Neuronal stem cell (in vitro differentiated cells): ENCODE data around the gene ING2.
A peak's percentile ranks its signal among the peaks of the same experiment; 100 is the strongest.

ENCODE experiments used
- DNase-seq: peaks from one replicate; pipeline ENCODE4 v3.0.0-alpha.2; 2013; ENCODE audit warnings: low spot score
- H2AFZ ChIP-seq: one replicate; pipeline ENCODE4 v1.6.1; 2013; ENCODE audit warnings: mild to moderate bottlenecking, low read length, inconsistent platforms
- H2AK5ac ChIP-seq: 2 replicates; pipeline ENCODE4 v1.6.1; 2013; ENCODE audit warnings: low read depth, mild to moderate bottlenecking, inconsistent platforms, low read length, moderate library complexity, mixed read lengths
- H2BK120ac ChIP-seq: 2 replicates; pipeline ENCODE4 v1.6.1; 2013; ENCODE audit warnings: low read depth, mild to moderate bottlenecking, inconsistent platforms, low read length, moderate library complexity, mixed read lengths
- H2BK12ac ChIP-seq: one replicate; pipeline ENCODE4 v1.6.1; 2013; ENCODE audit warnings: low read length, inconsistent platforms
- H2BK15ac ChIP-seq: 2 replicates; pipeline ENCODE4 v1.6.1; 2013; ENCODE audit warnings: mild to moderate bottlenecking, low read length, inconsistent platforms, mixed read lengths
- H2BK5ac ChIP-seq: one replicate; pipeline ENCODE4 v1.6.1; 2013; ENCODE audit warnings: inconsistent platforms, mild to moderate bottlenecking, low read length, moderate library complexity
- H3K14ac ChIP-seq: one replicate; pipeline ENCODE4 v1.6.1; 2013; ENCODE audit warnings: low read length, inconsistent platforms
- H3K18ac ChIP-seq: 2 replicates; pipeline ENCODE4 v1.6.1; 2013; ENCODE audit warnings: low read length, inconsistent platforms
- H3K23ac ChIP-seq: 2 replicates; pipeline ENCODE4 v1.6.1; 2013; ENCODE audit warnings: low read depth, mild to moderate bottlenecking, mixed read lengths, low read length, inconsistent platforms; ENCODE audit not compliant: poor library complexity
- H3K27ac ChIP-seq: replicated peaks from 3 replicates; pipeline ENCODE4 v1.5.1; 2013; ENCODE audit warnings: low read length, inconsistent platforms
- H3K27me3 ChIP-seq, 3 experiments: 2 replicates each; pipeline ENCODE4 v1.6.1; 2013; ENCODE audit warnings: low read length in 3 of 3, mild to moderate bottlenecking in 2 of 3, inconsistent platforms in 1 of 3, low read depth in 1 of 3, mixed read lengths in 1 of 3, moderate library complexity in 1 of 3; ENCODE audit not compliant: control insufficient read depth in 3 of 3, insufficient read depth in 3 of 3
- H3K36me3 ChIP-seq, 2 donors: replicated peaks in 1 of 2; 2 replicates each; pipeline ENCODE4 v1.6.1; 2013; ENCODE audit warnings: low read length in 2 of 2; ENCODE audit not compliant: control insufficient read depth in 2 of 2, insufficient read depth in 2 of 2
- H3K4ac ChIP-seq: 2 replicates; pipeline ENCODE4 v1.6.1; 2013; ENCODE audit warnings: inconsistent platforms, mild to moderate bottlenecking, low read length, moderate library complexity
- H3K4me1 ChIP-seq, 2 donors: 1 replicate in 1 of 2; 2 replicates in 1 of 2; pipeline ENCODE4 v1.6.1; 2013; ENCODE audit warnings: low read length in 2 of 2, low read depth in 1 of 2; ENCODE audit not compliant: control insufficient read depth in 2 of 2, insufficient read depth in 1 of 2
- H3K4me2 ChIP-seq: one replicate; pipeline ENCODE4 v1.6.1; 2013; ENCODE audit warnings: mild to moderate bottlenecking, low read length, inconsistent platforms; ENCODE audit not compliant: insufficient read depth, poor library complexity, severe bottlenecking
- H3K4me3 ChIP-seq, 2 donors: 2 replicates each; pipeline ENCODE4 v1.5.1; 2013; ENCODE audit warnings: low read length in 2 of 2, mild to moderate bottlenecking in 2 of 2, inconsistent platforms in 1 of 2, moderate library complexity in 1 of 2
- H3K79me1 ChIP-seq: one replicate; pipeline ENCODE4 v1.6.1; 2013; ENCODE audit warnings: low read depth, mild to moderate bottlenecking, inconsistent platforms, low read length, moderate library complexity
- H3K9ac ChIP-seq: one replicate; pipeline ENCODE4 v1.6.1; 2013; ENCODE audit warnings: mild to moderate bottlenecking, low read depth, low read length, inconsistent platforms; ENCODE audit not compliant: poor library complexity
- H3K9me3 ChIP-seq, 2 donors: replicated peaks in 1 of 2; 2 replicates each; pipeline versions ENCODE3 to v1.6.1; 2013; ENCODE audit warnings: low read length in 2 of 2, mild to moderate bottlenecking in 2 of 2, inconsistent platforms in 1 of 2, low read depth in 1 of 2, mixed read lengths in 1 of 2, moderate library complexity in 1 of 2; ENCODE audit not compliant: control insufficient read depth in 2 of 2, insufficient read depth in 1 of 2
- H4K8ac ChIP-seq: one replicate; pipeline ENCODE4 v1.6.1; 2013; ENCODE audit warnings: low read depth, mild to moderate bottlenecking, inconsistent platforms, low read length, moderate library complexity
- H4K91ac ChIP-seq: one replicate; pipeline ENCODE4 v1.6.1; 2013; ENCODE audit warnings: low read length, low read depth, mild to moderate bottlenecking, inconsistent platforms; ENCODE audit not compliant: poor library complexity
- WGBS, 2 donors: extraction: QIAGEN DNeasy Blood & Tissue Kit; methylation state at CpG; one replicate each; pipeline ENCODE4 v1.1.7; 2013; ENCODE audit warnings: missing lambda C conversion rate in 2 of 2, mixed read lengths in 1 of 2; ENCODE audit not compliant: insufficient read length in 2 of 2, insufficient replicate concordance in 1 of 2; ENCODE audit errors: extremely low coverage in 2 of 2; 5-methylcytosine and 5-hydroxymethylcytosine counted together

ING2 gene

DNA sequence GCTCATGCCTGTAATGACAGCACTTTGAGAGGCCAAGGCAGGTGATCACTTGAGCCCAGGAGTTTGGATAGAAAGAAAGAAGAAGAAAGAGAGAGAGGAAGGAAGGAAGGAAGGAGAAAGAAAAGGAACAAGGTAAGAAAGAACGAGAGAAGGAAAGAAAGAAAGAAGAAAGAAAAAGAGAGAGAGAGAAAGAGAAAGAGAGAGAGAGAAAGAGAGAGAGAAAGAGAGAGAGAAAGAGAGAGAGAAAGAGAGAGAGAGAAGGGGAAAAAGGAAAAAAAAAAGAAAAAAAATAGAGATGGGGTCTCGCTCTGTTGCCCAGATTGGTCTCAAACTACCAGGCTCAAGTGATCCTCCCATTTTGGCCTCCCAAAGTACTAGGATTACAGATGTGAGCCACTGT lies 22.5 kb downstream of the ING2 start:
- no peak overlapping the region for H2AFZ ChIP-seq
- no peak overlapping the region for H4K91ac ChIP-seq
- no peak overlapping the region for H2BK5ac ChIP-seq
- no peak overlapping the region for H3K9ac ChIP-seq
- no peak overlapping the region for H3K4ac ChIP-seq
- no peak overlapping the region for H4K8ac ChIP-seq
- no peak overlapping the region for H2BK12ac ChIP-seq
- no peak overlapping the region for H3K4me3 ChIP-seq
- no peak overlapping the region for H3K27ac ChIP-seq
- no CpG with 5 or more reads among the region's 2 CpGs for WGBS, 2 donors
- H2BK120ac ChIP-seq, result no peak overlapping the region
- H3K4me1 ChIP-seq, result no peaks in the 10 kb centered on the region
- no peaks in the 10 kb centered on the region for H3K79me1 ChIP-seq
- no peak overlapping the region for H3K18ac ChIP-seq
- H2AK5ac ChIP-seq, result no peak overlapping the region
- H3K36me3 ChIP-seq, result no peaks in the 10 kb centered on the region
- H2BK15ac ChIP-seq, result no peak overlapping the region
- no peaks in the 10 kb centered on the region for H3K9me3 ChIP-seq
- peaks cover 0 to 14% (median 0%) of the 10 kb centered on the region in 3 experiments for H3K27me3 ChIP-seq
- H3K4me2 ChIP-seq, result no peak overlapping the region
- no peak overlapping the region for H3K14ac ChIP-seq
- DNase-seq, result no peak
- no peak overlapping the region for H3K23ac ChIP-seq

DNA sequence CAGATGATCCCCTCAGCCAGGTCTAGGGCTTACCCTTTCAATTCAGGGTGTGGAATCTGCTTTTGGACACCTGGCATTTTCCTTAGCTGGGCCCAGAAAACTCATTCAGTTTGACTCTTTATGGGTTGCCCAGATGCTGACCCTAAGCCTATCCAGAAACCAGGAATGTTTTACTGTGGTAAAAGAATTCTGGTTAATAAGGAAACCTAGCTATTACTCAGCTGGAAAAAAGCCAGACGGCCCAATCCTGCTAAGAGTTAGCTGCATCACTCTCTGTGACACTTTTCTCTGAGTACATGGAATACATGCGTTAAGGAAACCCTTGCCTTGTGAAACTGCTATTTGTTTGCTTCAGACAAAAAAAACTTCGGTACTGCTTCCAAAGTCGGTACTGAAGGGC lies 28.0 kb downstream of the ING2 start:
- H3K36me3 ChIP-seq, result no peaks in the 10 kb centered on the region
- H2BK5ac ChIP-seq, result no peak overlapping the region
- no peak overlapping the region for H3K4me3 ChIP-seq
- H3K4ac ChIP-seq, result no peak overlapping the region
- no CpG with 5 or more reads among the region's 4 CpGs for WGBS, 2 donors
- H2AK5ac ChIP-seq, result no peak overlapping the region
- H3K4me1 ChIP-seq, result peaks cover 0 to 4% of the 10 kb centered on the region in 2 donors
- no peak overlapping the region for H3K4me2 ChIP-seq
- H2AFZ ChIP-seq, result no peak overlapping the region
- peaks cover 0 to 10% (median 0%) of the 10 kb centered on the region in 3 experiments for H3K27me3 ChIP-seq
- no peak overlapping the region for H3K27ac ChIP-seq
- H2BK15ac ChIP-seq, result no peak overlapping the region
- no peak overlapping the region for H3K14ac ChIP-seq
- no peak overlapping the region for H2BK120ac ChIP-seq
- no peaks in the 10 kb centered on the region for H3K79me1 ChIP-seq
- H3K9ac ChIP-seq, result no peak overlapping the region
- H2BK12ac ChIP-seq, result no peak overlapping the region
- H4K91ac ChIP-seq, result no peak overlapping the region
- H4K8ac ChIP-seq, result no peak overlapping the region
- H3K9me3 ChIP-seq, result no peaks in the 10 kb centered on the region
- H3K23ac ChIP-seq, result no peak overlapping the region
- no peak for DNase-seq
- no peak overlapping the region for H3K18ac ChIP-seq

DNA sequence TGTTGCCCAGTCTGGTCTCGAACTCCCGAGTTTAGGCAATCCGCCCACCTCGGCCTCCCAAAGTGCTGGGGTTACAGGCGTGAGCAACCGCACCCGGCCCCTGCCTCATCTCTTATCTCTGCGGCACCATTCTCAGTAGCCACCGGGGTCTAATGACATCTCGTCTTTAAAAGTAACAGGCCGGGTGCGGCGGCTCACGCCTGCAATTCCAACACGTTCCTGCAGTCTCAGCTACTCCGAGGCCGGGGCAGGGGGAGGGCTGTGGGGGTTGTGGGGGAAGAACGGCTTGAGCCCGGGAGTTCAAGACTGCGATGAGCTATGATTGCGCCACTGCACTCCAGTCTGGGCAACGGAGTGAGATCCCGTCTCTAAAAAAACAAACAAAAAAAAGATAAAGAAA lies 28.8 kb downstream of the ING2 start:
- H3K4me3 ChIP-seq, result no peak overlapping the region
- H3K9me3 ChIP-seq, result no peaks in the 10 kb centered on the region
- no peak overlapping the region for H2AFZ ChIP-seq
- DNase-seq, result no peak
- H2AK5ac ChIP-seq, result no peak overlapping the region
- WGBS, 2 donors, result no CpG with 5 or more reads among the region's 23 CpGs
- no peak overlapping the region for H2BK5ac ChIP-seq
- H2BK15ac ChIP-seq, result no peak overlapping the region
- no peak overlapping the region for H3K4ac ChIP-seq
- H3K23ac ChIP-seq, result no peak overlapping the region
- H2BK12ac ChIP-seq, result no peak overlapping the region
- H3K4me1 ChIP-seq, result peaks cover 0 to 4% of the 10 kb centered on the region in 2 donors
- no peak overlapping the region for H4K8ac ChIP-seq
- no peak overlapping the region for H3K27ac ChIP-seq
- H2BK120ac ChIP-seq, result no peak overlapping the region
- no peak overlapping the region for H3K9ac ChIP-seq
- H3K4me2 ChIP-seq, result no peak overlapping the region
- H3K27me3 ChIP-seq, result peaks cover 0 to 7% (median 0%) of the 10 kb centered on the region in 3 experiments
- H4K91ac ChIP-seq, result no peak overlapping the region
- H3K36me3 ChIP-seq, result no peaks in the 10 kb centered on the region
- H3K14ac ChIP-seq, result no peak overlapping the region
- no peaks in the 10 kb centered on the region for H3K79me1 ChIP-seq
- H3K18ac ChIP-seq, result no peak overlapping the region

DNA sequence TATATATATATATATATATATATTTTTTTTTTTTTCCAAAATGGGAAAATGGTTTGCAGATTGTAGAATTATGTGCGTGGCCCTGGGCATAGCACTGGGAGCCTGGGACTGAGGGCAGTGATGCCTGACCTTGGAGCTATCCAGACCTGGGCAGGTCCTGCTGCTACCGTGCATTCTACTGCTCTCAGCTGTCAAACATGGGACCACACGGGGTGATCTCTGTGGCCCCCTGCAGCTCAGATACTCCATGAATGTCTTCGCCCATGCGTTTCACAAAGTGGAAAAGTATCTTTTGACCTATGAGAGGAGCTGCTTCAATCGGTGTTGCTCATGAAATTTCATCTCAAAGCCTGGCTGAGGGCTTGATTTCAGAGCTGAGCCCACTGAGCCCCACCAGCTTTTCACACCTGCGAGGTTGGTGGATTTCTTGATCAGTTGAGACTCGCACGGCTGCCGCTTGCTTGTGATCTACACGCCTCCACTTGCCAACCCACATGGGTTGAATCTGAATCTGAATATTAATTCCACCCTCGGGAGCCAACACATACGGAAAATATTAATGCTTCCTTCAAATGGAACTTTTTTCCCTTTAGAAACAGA lies 35.7 kb downstream of the ING2 start:
- Histone ChIP-seq H3K18ac (peak overlapping the region; percentile 41), H2BK120ac (no peak overlapping the region), H4K91ac (no peak overlapping the region), H3K27me3 (no peaks in the 10 kb centered on the region), H2AFZ (peak overlapping the region; percentile 18), H3K36me3 (no peaks in the 10 kb centered on the region), H3K14ac (no peak overlapping the region), H4K8ac (no peak overlapping the region), H2BK15ac (no peak overlapping the region), H2BK5ac (no peak overlapping the region), H3K27ac (no peak overlapping the region), H3K4ac (no peak overlapping the region), H3K9ac (no peak overlapping the region), H3K4me3 (no peak overlapping the region), H3K79me1 (no peaks in the 10 kb centered on the region), H3K4me2 (no peak overlapping the region), H2AK5ac (no peak overlapping the region), H3K23ac (no peak overlapping the region), H3K4me1 (peaks cover 11 to 19% of the 10 kb centered on the region in 2 donors), H3K9me3 (peaks cover 3 to 8% of the 10 kb centered on the region in 2 donors), H2BK12ac (no peak overlapping the region)
- WGBS, 2 donors, result no CpG with 5 or more reads among the region's 13 CpGs
- DNase-seq, result no peak
